Left lung (tissue), 10 donors: ENCODE measurements around the gene PRPF40A. TPM values are rescaled to one million over a fixed set of nuclear protein-coding genes. Genes with fewer than 3 reads are reported as not detected.
"Not testable (repeated sequence)": the region's sequence is repeated elsewhere in the genome, so short reads cannot be mapped to it uniquely, and the experiment has no call there.

ENCODE experiments used
- ATAC-seq: fragments of 200-7000 bp; cut with Tn5 transposase; one replicate; pipeline ENCODE4 v1.9.1; 2020; ENCODE audit warnings: moderate library complexity
- DNase-seq, 4 donors: peaks; one replicate each; pipeline ENCODE4 v3.0.0-alpha.2; 2013 to 2020
- H3K27ac ChIP-seq, 2 donors: fragments of 200-600 bp; sonication (generic) in 1 of 2; one replicate each; pipeline versions ENCODE4 v1.5.0 to v1.8.0; 2020 to 2021
- H3K27me3 ChIP-seq, 2 donors: fragments of 200-600 bp; sonication (generic) in 1 of 2; one replicate each; pipeline versions ENCODE4 v1.5.0 to v1.8.0; 2020 to 2021
- H3K36me3 ChIP-seq, 2 donors: fragments of 200-600 bp; sonication (generic) in 1 of 2; one replicate each; pipeline versions ENCODE4 v1.5.0 to v1.8.0; 2020 to 2021
- H3K4me1 ChIP-seq, 2 donors: fragments of 200-600 bp; one replicate each; pipeline ENCODE4 v1.8.0; 2021
- H3K4me3 ChIP-seq, 2 donors: fragments of 200-600 bp; sonication (generic) in 1 of 2; one replicate each; pipeline versions ENCODE4 v1.5.0 to v1.8.0; 2020 to 2021; ENCODE audit warnings: mild to moderate bottlenecking in 1 of 2
- H3K9me3 ChIP-seq, 2 donors: fragments of 200-600 bp; sonication (generic) in 1 of 2; one replicate each; pipeline versions ENCODE4 v1.5.0 to v1.8.0; 2020 to 2021
- CTCF ChIP-seq, 2 donors: fragments of 200-600 bp; sonication (generic) in 1 of 2; IDR thresholded peaks; one replicate each; pipeline versions ENCODE4 v1.5.0 to v1.8.0; 2021; ENCODE audit warnings: antibody characterized with exemption in 2 of 2
- intact Hi-C, 2 donors: fragments of 100-400 bp; cut with DNase I; formaldehyde crosslinking; loops; one replicate each; pipeline versions ENCODE4 v1.11.2 to v1.14.2; 2022
- polyA plus RNA-seq, 6 donors: library from polyadenylated mRNA; unstranded; fragments of 120-200 nt; gene quantifications; one replicate each; pipeline ENCODE4 v1.2.1, GENCODE V29; 2013; ENCODE audit not compliant: insufficient read length in 6 of 6
- total RNA-seq, 2 donors: library from RNA; stranded (reverse); fragmentation: NEBNext Ultra II Directional; extraction: Animal tissue kit (Norgen Biotek cat#: 25700); gene quantifications; one replicate each; pipeline ENCODE4 v1.2.1, GENCODE V29; 2021
- donor health status: DM: no; HTN: yes; CAD: no.
- donor health status: DM: no; HTN: no; CAD: no.

Gene PRPF40A
- total and polyA plus RNA-seq, 8 donors: 68.8 to 165 (median 135) TPM

DNA sequence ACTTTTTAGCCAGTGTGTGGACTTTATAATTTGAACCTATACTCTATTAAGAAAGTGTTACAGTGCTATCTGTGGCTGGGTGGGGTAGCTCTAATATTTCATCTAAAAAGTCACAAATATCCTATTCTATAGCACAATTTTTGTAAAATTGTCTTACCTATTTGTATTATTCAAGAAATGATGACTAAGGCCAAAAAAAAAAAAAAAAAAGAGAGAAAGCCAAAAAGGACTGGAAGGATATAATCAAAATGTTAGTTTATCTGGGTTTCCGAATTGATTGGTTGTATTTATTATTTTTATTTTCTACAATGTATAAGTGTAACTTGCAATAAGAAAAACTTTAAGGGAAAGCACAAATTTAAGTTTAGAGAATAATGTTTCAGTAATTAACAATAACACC is 6.7 kb upstream of the PRPF40A start:
- no peak overlapping the region for H3K4me3 ChIP-seq
- no peak for ATAC-seq
- DNase-seq: no peak
- peaks cover 0 to 5% of the 10 kb centered on the region in 2 donors for H3K36me3 ChIP-seq
- H3K9me3 ChIP-seq: no peaks in the 10 kb centered on the region
- TF ChIP-seq CTCF (IDR thresholded peaks at IDR 0.05): no peak
- H3K27me3 ChIP-seq: no peaks in the 10 kb centered on the region
- intact Hi-C loops: no loop called here
- no peak overlapping the region for H3K27ac ChIP-seq
- peaks cover 11 to 35% of the 10 kb centered on the region in 2 donors for H3K4me1 ChIP-seq

- intact Hi-C loops, DNase-seq: not testable (repeated sequence)
Measured at GRCh38 chr2:152722639-152723038, 5.4 kb upstream of the PRPF40A start.

GRCh38 chr2:152720794-152721193 is 3.5 kb upstream of the PRPF40A start:
- intact Hi-C loops: no loop called here
- peaks cover 14 to 38% of the 10 kb centered on the region in 2 donors for H3K4me1 ChIP-seq
- H3K4me3 ChIP-seq: no peak overlapping the region
- ATAC-seq (no peak), DNase-seq (no peak)
- H3K27me3 ChIP-seq: no peaks in the 10 kb centered on the region
- H3K9me3 ChIP-seq: no peaks in the 10 kb centered on the region
- H3K36me3 ChIP-seq: peaks cover 0 to 5% of the 10 kb centered on the region in 2 donors
- TF ChIP-seq CTCF (IDR thresholded peaks at IDR 0.05): no peak
- no peak overlapping the region for H3K27ac ChIP-seq

More at GRCh38 chr2:152722639-152723038, 5.4 kb upstream of the PRPF40A start:
- not testable (repeated sequence) for H3K27ac ChIP-seq, H3K9me3 ChIP-seq, H3K27me3 ChIP-seq, ATAC-seq, H3K36me3 ChIP-seq, H3K4me3 ChIP-seq
- peaks cover 11 to 30% of the 10 kb centered on the region in 2 donors for H3K4me1 ChIP-seq

DNA sequence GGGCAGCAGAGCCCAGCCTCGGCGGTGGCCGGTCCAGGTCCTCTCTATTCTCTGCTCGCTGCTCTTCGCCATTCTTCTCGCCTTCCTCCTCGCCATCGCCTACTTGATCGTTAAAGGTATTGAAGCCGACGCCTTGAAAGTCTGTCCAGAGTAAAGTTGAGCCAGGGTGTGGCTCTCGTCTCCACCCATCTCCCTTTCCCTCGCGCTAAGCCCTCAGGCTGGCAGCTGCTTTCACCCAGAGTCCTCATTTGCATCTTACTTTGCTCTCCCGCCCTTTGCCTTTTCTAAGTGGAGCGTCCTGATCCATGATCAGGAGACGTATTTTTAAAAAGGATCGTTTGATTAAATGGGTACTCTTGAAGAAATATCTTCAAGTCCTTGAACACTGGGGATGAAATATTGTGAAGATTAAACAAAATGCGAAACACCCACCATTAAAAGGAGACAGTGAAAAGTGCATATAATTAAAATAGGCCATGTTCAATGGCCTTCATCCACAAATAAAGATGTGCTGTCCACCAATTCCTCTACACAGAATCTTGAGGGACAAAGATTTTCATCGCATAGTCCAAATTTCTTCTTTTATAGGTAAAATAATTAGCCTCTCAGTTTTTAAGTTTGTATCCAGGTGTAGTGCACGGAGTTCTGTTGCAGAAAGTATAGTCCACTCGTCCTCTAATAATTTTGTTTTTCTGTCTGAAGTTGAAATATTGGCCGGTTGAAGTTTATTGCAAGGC is 1.8 kb upstream of the PRPF40A start:
- TF ChIP-seq CTCF (IDR thresholded peaks at IDR 0.05): no peak
- intact Hi-C loops: no loop called here

DNA sequence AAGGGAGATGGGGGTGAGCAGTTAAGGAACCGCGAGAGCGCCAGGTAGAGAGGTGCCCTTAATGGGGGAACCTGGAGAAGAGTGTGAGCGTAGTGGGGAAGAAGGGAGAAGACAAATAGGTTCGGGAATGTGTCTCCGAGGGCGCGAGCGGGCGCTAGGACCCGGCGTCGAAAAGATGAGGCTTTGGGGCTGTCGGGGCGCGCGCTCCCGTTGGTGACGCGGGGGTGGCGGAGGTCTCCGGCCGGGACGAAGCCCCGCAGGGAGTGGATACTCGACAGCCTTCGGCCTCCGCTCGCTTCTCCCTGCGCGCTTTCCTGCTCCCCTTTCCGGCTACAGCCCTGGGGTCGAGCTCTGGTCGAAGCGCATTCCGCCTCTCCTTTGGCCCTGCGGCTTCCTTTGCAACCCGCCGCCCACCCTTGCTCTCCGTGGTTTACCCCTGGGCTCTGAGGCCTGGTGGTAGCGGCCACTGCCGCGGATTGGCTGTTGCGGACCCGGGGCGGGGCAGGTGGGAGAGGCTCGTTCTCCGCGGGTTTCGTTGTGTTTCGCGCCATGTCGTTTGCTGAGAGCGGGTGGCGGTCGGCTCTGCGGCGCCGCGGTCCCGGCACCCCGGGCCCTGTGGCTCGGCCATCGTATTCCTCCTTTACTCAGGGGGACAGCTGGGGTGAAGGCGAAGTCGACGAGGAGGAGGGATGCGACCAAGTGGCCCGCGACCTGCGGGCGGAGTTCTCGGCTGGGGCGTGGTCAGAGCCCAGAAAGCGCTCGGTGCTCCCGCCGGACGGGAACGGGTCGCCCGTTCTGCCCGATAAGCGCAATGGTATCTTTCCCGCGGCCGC is 1.0 kb upstream of the PRPF40A start, which contains the start of gene ARL6IP6:
ARL6IP6 (plus strand) TSS at position 545 of the 833 bp plus-strand sequence; CDS start at position 550, 5 bp downstream.
- Histone ChIP-seq H3K9me3 (no peaks in the 10 kb centered on the region), H3K36me3 (peaks cover 0 to 25% of the 10 kb centered on the region in 2 donors), H3K4me1 (peaks cover 20 to 51% of the 10 kb centered on the region in 2 donors), H3K27ac (peak within 1 kb of the TSS; percentile 98 to 99), H3K27me3 (no peaks in the 10 kb centered on the region), H3K4me3 (peak within 1 kb of the TSS; percentile 85 to 95)
- TF ChIP-seq CTCF (IDR thresholded peaks at IDR 0.05): no peak
- intact Hi-C loops: no loop called here
- ATAC-seq (peak; percentile 89), DNase-seq (peak; percentile 94 to 98 (median 96))

More for the DNA sequence above, 1.8 kb upstream of the PRPF40A start:
- Histone ChIP-seq H3K4me1 (peaks cover 20 to 51% of the 10 kb centered on the region in 2 donors), H3K27me3 (no peaks in the 10 kb centered on the region), H3K36me3 (peaks cover 0 to 17% of the 10 kb centered on the region in 2 donors), H3K27ac (peak overlapping the region; percentile 98 to 99), H3K9me3 (no peaks in the 10 kb centered on the region), H3K4me3 (peak overlapping the region; percentile 85 to 95)
- DNase-seq (peak in 3 of 4 donors; percentile 3 to 59 (median 32)), ATAC-seq (peak; percentile 32)
